Spinal cord (tissue), 10 donors: ENCODE data around the gene TIGD2. TPM values are rescaled to one million over a fixed set of nuclear protein-coding genes. Genes with fewer than 3 reads are reported as not detected.

Experiments
- DNase-seq, 6 donors: peaks; one replicate each; pipeline versions ENCODE4 v3.0.0 to v3.0.0-alpha.2; 2013 to 2015; ENCODE audit warnings: low spot score in 6 of 6, low read depth in 4 of 6
- H3K27ac ChIP-seq: one replicate; pipeline ENCODE4 v1.5.1; 2013; ENCODE audit warnings: low read depth, low read length, control low read depth
- H3K27me3 ChIP-seq: one replicate; pipeline ENCODE4 v1.6.1; 2013; ENCODE audit warnings: low read length; ENCODE audit not compliant: control insufficient read depth, insufficient read depth
- H3K36me3 ChIP-seq: one replicate; pipeline ENCODE4 v1.6.1; 2013; ENCODE audit warnings: low read length; ENCODE audit not compliant: control insufficient read depth, insufficient read depth
- H3K4me1 ChIP-seq: one replicate; pipeline ENCODE4 v1.6.1; 2013; ENCODE audit warnings: low read length; ENCODE audit not compliant: control insufficient read depth, insufficient read depth
- H3K4me3 ChIP-seq: one replicate; pipeline ENCODE4 v1.5.1; 2013; ENCODE audit warnings: low read depth, low read length, control low read depth
- H3K9me3 ChIP-seq: one replicate; pipeline ENCODE4 v1.6.1; 2013; ENCODE audit warnings: low read length; ENCODE audit not compliant: control insufficient read depth, insufficient read depth
- WGBS: methylation state at CpG from one replicate; pipeline ENCODE4 v1.1.5; 2013; ENCODE audit warnings: missing lambda C conversion rate; ENCODE audit not compliant: insufficient coverage; 5-methylcytosine and 5-hydroxymethylcytosine counted together
- polyA plus RNA-seq, 2 donors: library from polyadenylated mRNA; unstranded; fragments of 120-200 nt; gene quantifications; one replicate each; pipeline ENCODE4 v1.2.1, GENCODE V29; 2013; ENCODE audit not compliant: insufficient read length in 2 of 2
- total RNA-seq, 2 donors: library from RNA; depleted of rRNA in 1 of 2; stranded (reverse); fragments of 120-200 nt in 1 of 2; fragments of >200 nt in 1 of 2; gene quantifications; one replicate each; pipeline versions ENCODE4 v1.2.3 to v1.2.4, GENCODE V29; 2013 to 2014
- donor health status: healthy.

TIGD2 gene
- total and polyA plus RNA-seq, 4 donors = 4.7 to 9.6 (median 7.3) TPM

DNA sequence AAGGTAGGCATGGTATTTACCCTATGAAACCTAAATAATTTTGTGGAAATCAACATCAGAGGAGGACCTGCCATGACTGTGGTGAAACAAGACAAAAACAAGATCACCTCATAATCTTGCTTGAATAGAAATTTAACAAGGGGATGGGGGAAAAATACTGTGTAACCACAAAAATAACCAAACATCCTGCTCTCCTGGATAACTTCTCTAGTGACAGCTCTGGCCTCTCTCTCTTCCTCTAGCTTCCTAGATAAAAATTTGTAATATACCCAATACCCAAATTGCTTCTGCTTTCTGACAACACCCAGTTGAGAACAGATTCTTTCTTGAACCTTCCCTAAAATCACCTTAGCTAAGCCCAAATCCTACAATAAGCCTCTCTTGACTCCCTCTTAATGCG is 11.9 kb upstream of the TIGD2 start:
- WGBS = no CpG with 5 or more reads among the region's 1 CpG
- H3K27ac ChIP-seq = no peak overlapping the region
- H3K36me3 ChIP-seq = no peaks in the 10 kb centered on the region
- DNase-seq = no peak
- no peaks in the 10 kb centered on the region for H3K9me3 ChIP-seq
- H3K4me3 ChIP-seq = no peak overlapping the region
- H3K27me3 ChIP-seq = no peaks in the 10 kb centered on the region
- no peaks in the 10 kb centered on the region for H3K4me1 ChIP-seq

DNA sequence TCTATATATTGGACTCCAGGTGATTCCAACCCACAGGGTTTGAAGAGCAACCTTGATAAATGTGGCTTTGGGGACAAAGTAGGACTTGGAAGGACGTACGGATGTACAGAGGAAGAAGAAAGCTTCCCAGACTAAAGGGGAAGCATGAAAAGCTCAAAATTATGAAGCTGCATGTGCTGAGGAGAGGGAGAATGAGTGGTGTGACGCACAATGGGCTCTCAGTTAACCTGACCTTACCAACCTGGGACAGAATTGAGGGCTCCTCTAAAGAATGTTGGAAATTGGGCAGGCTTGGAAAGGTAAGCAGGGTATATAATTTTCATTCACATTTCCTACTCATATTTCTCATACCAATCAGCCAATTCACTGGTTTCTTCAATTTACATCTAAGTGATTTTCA is 10.5 kb upstream of the TIGD2 start:
- no peaks in the 10 kb centered on the region for H3K9me3 ChIP-seq
- no peaks in the 10 kb centered on the region for H3K27me3 ChIP-seq
- WGBS = 83% methylated on average over 2 of the region's 3 CpGs
- no peaks in the 10 kb centered on the region for H3K4me1 ChIP-seq
- no peak overlapping the region for H3K4me3 ChIP-seq
- no peaks in the 10 kb centered on the region for H3K36me3 ChIP-seq
- no peak for DNase-seq
- no peak overlapping the region for H3K27ac ChIP-seq

DNA sequence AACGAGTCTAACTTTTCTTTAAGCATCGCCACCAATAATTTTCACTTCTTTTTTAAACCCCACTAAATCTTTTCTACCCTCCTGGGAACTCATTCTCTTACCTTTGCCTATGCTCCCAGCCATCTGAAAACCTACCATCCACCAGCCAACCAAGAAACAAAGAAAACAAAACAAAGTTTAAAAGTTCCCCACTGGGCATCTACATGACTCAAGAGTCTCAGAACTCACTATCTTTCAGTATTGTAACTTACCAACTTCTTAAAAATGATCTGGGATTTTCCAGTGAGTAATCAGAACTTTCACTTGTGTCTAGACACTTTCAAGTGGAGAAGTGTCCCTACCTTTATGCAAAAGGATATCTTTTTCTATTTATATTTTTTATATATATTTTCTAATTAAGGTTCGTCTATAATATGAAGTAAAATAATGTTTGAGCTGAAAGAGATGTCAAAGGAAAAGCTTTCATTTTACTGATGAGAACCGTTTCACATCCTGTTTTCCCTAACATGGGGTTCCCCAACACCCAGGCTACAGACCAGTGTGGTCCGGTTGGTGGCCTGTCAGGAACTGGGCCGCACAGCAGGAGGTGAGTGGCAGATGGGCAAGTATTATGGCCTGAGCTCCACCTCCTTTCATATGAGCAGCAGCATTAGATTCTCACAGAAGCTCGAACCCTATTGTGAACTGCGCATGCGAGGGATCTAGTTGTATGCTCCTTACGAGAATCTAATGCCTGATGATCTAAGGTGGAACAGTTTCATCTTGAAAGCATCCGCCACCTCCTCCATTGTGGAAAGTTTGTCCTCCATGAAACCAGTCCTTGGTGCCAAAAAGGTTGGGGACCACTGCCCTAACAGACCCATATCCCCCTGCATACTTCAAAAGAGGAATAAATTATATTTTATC is 9.8 kb upstream of the TIGD2 start:
- no peak for DNase-seq
- 95% methylated on average over 4 of the region's 11 CpGs for WGBS
- no peaks in the 10 kb centered on the region for H3K36me3 ChIP-seq
- H3K27ac ChIP-seq = no peak overlapping the region
- no peaks in the 10 kb centered on the region for H3K27me3 ChIP-seq
- H3K4me3 ChIP-seq = no peak overlapping the region
- H3K9me3 ChIP-seq = no peaks in the 10 kb centered on the region
- H3K4me1 ChIP-seq = no peaks in the 10 kb centered on the region

DNA sequence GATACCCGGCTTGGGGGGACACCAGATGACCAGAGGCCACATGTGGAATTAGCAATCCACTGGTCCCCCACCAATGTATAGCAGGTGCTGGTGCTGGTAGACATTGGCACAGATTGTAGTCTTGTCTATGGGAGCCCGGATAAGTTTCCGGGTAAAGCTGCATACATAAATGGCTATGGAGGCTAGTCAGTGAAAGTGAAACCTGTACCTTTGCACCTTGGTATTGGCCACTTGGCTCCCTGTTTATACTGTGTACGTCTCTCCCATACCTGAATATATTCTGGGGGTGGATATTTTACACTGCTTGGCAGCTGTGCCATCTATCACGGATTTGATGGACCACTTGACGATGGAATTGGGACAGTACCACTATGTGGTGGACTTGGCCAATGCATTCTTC is 5.6 kb upstream of the TIGD2 start:
- H3K9me3 ChIP-seq = no peaks in the 10 kb centered on the region
- peaks cover 5% of the 10 kb centered on the region for H3K4me1 ChIP-seq
- H3K36me3 ChIP-seq = no peaks in the 10 kb centered on the region
- peaks cover 4% of the 10 kb centered on the region for H3K27me3 ChIP-seq
- no peak for DNase-seq
- no peak overlapping the region for H3K4me3 ChIP-seq
- no peak overlapping the region for H3K27ac ChIP-seq
- WGBS = 91% methylated on average over 6 of the region's 6 CpGs

DNA sequence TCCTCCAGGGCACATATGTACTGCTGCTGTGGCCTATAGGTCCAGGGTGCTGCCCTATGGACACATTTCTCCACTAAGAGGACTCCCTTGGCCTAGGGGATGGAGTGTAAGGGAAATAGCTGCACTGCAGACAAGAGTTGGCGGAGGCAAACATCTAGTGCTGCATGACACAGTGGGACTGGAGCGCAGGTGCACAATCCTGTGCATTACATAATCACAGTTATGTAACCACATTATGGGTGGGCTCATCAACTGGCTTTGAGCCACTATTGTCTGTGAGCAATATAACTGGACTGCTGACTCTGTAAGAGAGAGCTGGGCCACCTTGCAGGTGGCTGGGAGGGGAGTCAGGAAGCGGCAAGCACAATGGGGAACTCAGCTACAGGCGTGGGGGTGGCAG is 3.2 kb upstream of the TIGD2 start:
- no peaks in the 10 kb centered on the region for H3K36me3 ChIP-seq
- DNase-seq = no peak
- peaks cover 7% of the 10 kb centered on the region for H3K27me3 ChIP-seq
- H3K4me3 ChIP-seq = no peak overlapping the region
- H3K9me3 ChIP-seq = no peaks in the 10 kb centered on the region
- 100% methylated on average over 2 of the region's 4 CpGs for WGBS
- peaks cover 8% of the 10 kb centered on the region for H3K4me1 ChIP-seq
- H3K27ac ChIP-seq = no peak overlapping the region

DNA sequence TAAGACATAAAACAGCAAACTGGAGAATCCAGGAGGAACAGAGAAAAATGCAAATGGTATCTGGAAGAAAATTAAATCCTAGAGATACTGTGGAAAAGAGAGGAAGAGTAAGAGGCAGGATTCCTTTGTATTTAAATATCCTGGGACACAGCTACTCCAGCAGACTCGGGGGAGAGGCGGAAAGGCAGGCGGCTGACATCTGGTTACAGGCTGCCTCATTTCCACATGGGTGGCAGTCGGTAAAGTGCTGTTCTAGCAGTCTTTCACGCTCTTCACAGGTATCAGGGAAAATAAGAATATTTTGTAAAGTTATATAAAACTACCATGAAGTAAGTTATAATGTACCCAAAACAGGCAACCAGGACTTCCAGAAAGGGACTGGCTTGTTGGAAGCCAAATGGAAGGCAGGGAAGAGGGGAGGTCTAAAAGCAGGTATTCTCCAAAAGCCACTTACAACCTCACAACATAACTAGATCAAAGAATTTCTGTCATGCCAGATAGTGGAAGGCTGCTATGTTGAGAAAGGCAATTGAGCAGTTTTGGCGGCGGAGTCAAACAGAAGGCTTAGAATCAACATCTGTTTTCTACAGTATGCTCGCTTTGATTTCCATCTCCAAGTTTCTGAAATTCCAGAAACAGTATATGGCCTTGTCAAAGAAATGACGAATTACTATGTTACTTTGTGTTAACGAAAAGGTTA is 1.3 kb upstream of the TIGD2 start:
- no peaks in the 10 kb centered on the region for H3K9me3 ChIP-seq
- DNase-seq = peak in 1 of 6 donors; percentile 81
- 21% methylated on average over 3 of the region's 10 CpGs for WGBS
- H3K27ac ChIP-seq = no peak overlapping the region
- peaks cover 7% of the 10 kb centered on the region for H3K27me3 ChIP-seq
- peaks cover 8% of the 10 kb centered on the region for H3K4me1 ChIP-seq
- no peaks in the 10 kb centered on the region for H3K36me3 ChIP-seq
- H3K4me3 ChIP-seq = peak overlapping the region; percentile 72

DNA sequence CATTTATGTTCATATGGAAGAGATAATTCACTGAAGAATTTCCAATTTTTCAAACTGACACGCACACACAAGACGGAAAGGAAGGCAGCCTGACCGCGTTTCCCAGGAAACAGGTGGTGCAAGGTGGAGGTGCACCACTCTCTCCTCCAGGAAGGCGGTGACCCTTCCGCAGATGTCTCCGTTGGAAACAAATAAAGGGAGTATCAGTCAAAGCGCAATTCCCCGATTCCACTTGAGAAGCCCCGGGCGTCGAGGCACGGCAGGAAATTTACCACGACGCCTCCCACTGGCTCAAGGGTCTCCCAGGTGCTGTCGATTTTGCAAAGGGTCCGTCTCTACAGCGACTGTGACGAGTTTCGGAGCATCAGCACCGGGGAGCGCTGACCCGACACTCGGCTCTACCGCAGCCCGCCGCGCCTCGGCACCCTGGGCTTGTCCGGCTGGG is 770 bp upstream of the TIGD2 start:
- Histone ChIP-seq H3K4me1 (peaks cover 8% of the 10 kb centered on the region), H3K27me3 (peaks cover 7% of the 10 kb centered on the region), H3K36me3 (no peaks in the 10 kb centered on the region), H3K27ac (no peak overlapping the region), H3K9me3 (no peaks in the 10 kb centered on the region), H3K4me3 (peak overlapping the region; percentile 72)
- WGBS = under 1% methylated on average over 30 of the region's 30 CpGs
- peak in 1 of 6 donors; percentile 62 for DNase-seq

DNA sequence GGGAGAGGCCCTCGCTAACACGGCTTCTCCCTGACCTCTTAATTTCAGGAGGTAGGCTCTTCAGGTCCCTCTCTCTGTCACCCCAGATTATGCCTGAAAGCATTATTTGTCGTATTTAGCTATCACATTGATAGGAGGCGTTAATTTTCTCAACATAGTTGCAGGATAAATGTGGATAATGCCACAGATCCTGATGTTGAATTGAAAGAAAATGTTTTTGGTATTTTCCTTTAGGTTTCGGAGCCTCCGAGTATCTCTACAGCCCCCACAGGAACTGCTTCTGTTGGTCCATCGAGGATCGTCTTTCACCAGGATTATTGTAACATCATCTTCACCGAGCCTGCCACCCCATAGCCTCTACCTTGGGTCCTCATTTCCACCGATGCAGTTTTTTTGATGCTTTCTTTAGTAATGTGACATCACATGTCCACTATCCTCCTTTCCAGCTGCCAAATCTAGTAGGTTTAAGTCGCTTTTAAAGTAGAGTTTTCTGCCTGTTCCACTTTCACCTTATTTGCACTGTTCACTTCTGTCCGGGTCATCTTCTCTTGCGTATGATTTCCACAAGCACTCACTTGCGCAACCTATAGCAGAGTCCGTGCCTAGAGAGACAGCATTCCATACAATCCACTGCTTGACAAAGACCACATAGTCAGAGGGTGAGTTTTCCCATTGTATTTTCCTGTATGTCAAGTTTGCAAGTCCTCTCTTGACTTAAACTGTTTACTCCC is 665 bp downstream of the TIGD2 start:
- DNase-seq = peak in 4 of 6 donors; percentile 12 to 56 (median 32)
- Histone ChIP-seq H3K36me3 (no peaks in the 10 kb centered on the region), H3K4me1 (peaks cover 8% of the 10 kb centered on the region), H3K4me3 (peak overlapping the region; percentile 72), H3K27ac (peak overlapping the region; percentile 45), H3K27me3 (peaks cover 7% of the 10 kb centered on the region), H3K9me3 (no peaks in the 10 kb centered on the region)
- WGBS = 8% methylated on average over 7 of the region's 15 CpGs

DNA sequence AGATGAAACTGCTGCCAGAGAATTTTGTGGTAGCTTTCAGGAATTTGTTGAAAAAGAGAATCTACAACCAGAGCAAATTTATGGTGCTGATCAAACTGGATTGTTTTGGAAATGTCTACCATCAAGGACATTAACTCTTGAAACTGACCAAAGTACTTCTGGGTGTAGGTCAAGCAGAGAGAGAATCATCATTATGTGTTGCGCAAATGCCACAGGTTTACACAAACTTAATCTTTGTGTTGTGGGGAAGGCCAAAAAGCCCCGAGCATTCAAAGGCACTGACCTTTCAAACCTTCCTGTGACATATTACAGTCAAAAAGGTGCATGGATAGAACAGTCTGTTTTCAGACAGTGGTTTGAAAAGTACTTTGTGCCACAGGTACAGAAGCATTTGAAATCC is 2.1 kb downstream of the TIGD2 start:
- no peak for DNase-seq
- no peak overlapping the region for H3K27ac ChIP-seq
- peaks cover 7% of the 10 kb centered on the region for H3K27me3 ChIP-seq
- H3K9me3 ChIP-seq = no peaks in the 10 kb centered on the region
- H3K4me3 ChIP-seq = no peak overlapping the region
- no peaks in the 10 kb centered on the region for H3K36me3 ChIP-seq
- H3K4me1 ChIP-seq = peaks cover 8% of the 10 kb centered on the region
- no CpG with 5 or more reads among the region's 2 CpGs for WGBS
